GM18499 (cell line): Measurements from ENCODE around the gene NR1H2.

ENCODE experiments used
- ATAC-seq: cut with Tn5 transposase; IDR thresholded peaks from one replicate; pipeline ENCODE4 v1.9.1; 2021; ENCODE audit warnings: moderate number of reproducible peaks; ENCODE audit not compliant: insufficient read depth, unreplicated experiment

The NR1H2 gene

GRCh38 chr19:50420127-50420526 is 43.9 kb downstream of the NR1H2 start:
- ATAC-seq, result no peak

GRCh38 chr19:50420808-50421207 is 44.6 kb downstream of the NR1H2 start:
- ATAC-seq, result no peak

- ATAC-seq, result no peak
These were observed 46.4 kb downstream of the NR1H2 start for GRCh38 chr19:50422397-50423278.

- no peak for ATAC-seq
These were observed 47.2 kb downstream of the NR1H2 start for GRCh38 chr19:50423279-50424113.

GRCh38 chr19:50425581-50425980 is 49.3 kb downstream of the NR1H2 start:
- ATAC-seq, result no peak

- no peak for ATAC-seq
These were observed 51.2 kb downstream of the NR1H2 start for GRCh38 chr19:50427318-50427925.

GRCh38 chr19:50427997-50428425 is 51.8 kb downstream of the NR1H2 start:
- ATAC-seq, result no peak

- no peak for ATAC-seq
These were observed 52.7 kb downstream of the NR1H2 start for GRCh38 chr19:50428772-50429463.

GRCh38 chr19:50430888-50431342 is 54.7 kb downstream of the NR1H2 start:
- ATAC-seq, result no peak

- no peak for ATAC-seq
These were observed 55.3 kb downstream of the NR1H2 start for GRCh38 chr19:50431343-50432220.

GRCh38 chr19:50432221-50433028 is 56.2 kb downstream of the NR1H2 start, which contains the start of gene MYBPC2:
MYBPC2 (plus strand) TSS chr19:50432892; CDS start chr19:50432954, 62 bp downstream.
- no peak for ATAC-seq
